Measurements from ENCODE around the gene NABP1.
"Not testable (repeated sequence)": the region's sequence is repeated elsewhere in the genome, so short reads cannot be mapped to it uniquely, and the experiment has no call there.

NABP1 gene

DNA sequence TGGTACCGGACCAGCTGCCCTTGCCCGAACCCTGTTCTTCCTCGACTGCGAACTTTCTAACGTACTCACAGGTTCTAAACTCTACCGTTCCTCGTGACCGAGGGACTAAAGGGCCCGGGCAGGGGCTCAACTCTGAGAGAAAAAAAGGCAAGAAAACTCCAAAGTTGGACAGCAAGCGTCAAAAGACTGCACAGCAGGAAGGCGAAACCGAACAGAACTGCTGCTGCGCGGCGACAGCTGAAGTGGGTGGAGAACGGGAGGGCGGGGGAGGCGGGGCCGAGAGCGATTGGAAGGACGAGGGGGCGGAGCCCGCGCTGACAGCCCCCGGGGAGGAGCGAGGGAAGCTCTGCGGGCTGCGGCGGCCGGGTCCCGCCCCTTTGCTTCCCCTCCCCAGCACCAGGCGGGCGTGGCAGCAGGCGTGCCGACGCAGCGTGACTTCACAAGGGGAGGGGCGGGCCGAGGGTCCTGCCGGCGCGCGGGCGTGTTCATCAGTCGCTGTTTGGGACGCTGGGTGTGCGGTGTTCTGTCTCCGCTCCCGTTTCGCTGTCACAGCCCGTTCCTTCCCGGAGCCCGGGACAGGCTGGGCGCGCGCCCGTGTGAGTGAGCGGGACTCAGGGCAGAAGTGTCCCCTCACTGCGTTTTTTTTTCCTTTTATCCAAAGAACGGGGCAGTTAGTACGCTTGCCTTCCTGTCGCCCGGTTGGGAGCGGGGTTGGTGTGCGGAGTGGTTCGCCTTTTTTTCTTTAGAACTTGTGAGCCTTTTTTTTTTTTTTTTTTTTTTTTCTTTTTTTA lies at the start of gene NABP1:
Gene NABP1, plus strand, starts transcription at position 491 of the 791 bp plus-strand sequence. CDS start 479 bp downstream, outside the sequence.
- DNase-seq (ENCODE audit: low read depth in 2 of 2), result peak; percentile 97 to 99

GRCh38 chr2:191629001-191629453 lies 48.9 kb upstream of the NABP1 start:
- DNase-seq (ENCODE audit: low read depth in 2 of 2), result no peak

DNA sequence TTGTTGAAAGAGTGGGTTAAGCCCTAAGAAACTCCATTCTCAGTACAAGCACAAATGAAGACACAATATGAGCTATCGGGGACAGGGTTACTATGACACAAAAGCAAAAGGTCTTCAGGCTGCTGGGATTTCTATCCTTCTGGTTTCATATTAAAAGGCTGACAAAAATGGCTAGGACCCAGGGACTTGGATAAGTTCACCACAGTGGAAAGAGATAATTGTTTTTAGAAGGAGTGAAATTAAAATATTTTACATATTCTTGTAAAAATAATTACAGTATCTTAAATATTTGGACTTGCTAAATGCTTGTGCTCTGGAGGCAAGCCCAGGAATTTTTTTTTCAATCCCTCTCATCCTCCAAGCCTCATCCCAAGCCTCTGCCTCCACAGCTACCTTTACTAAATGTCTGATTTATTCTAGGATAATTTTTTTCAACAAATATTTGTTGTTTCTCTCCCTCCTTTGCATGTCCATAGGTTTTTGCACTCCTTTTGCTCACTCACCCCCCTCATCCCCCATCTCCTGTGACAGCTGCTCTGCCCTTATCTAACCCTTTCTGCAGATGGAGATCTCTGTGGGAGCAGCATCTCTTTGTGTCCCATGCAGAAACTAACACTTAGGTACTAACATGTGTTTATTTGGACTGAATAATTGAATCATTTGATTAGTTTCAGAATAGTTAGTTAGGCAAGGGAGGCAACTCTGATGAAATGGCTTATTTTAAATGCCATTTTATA lies 47.8 kb upstream of the NABP1 start:
- DNase-seq (ENCODE audit: low read depth in 2 of 2), result no peak

- no peak for DNase-seq (ENCODE audit: low read depth in 2 of 2)
Observed at GRCh38 chr2:191631754-191632153, 46.2 kb upstream of the NABP1 start.

- DNase-seq (ENCODE audit: low read depth in 2 of 2), result no peak
Observed at GRCh38 chr2:191632426-191632825, 45.5 kb upstream of the NABP1 start.

DNA sequence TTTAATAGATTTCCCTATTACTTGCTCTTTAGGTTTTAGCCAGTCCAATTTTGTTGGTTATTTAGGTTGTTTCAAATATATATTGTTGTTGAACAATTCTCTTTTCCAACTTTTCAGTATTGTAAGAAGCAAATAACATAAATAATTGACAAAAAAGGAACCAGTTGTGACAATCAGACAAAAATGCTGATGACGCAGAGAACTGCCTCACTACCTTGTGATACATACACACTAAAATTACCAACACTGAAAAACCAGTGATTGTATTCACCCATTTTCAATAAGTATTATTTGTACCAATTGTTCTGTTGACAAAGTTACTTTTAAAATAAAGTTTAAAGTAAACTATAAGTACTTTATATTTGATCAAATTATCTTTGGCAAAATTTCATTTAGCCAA lies 43.1 kb upstream of the NABP1 start:
- DNase-seq (ENCODE audit: low read depth in 2 of 2), result no peak

GRCh38 chr2:191635333-191636234 lies 42.4 kb upstream of the NABP1 start:
- no peak for DNase-seq (ENCODE audit: low read depth in 2 of 2)

DNA sequence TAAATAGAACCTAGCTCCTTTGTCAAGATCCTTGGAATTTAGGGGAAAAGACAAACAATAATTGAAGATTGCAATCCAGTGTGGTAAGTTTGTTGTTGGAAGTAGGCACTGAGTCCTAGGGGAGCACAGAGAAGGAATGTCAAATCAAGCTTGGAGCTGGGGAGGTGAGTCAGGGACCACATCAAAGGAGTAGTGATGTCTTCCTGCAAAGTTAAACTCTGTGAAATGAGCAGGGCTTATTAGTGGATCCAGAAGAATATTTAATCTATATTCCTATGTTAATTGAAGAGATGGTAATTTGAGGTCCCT lies 41.7 kb upstream of the NABP1 start:
- no peak for DNase-seq (ENCODE audit: low read depth in 2 of 2)

- no peak for DNase-seq (ENCODE audit: low read depth in 2 of 2)
Observed at GRCh38 chr2:191636586-191636985, 41.4 kb upstream of the NABP1 start.

GRCh38 chr2:191637182-191638078 lies 40.5 kb upstream of the NABP1 start:
- DNase-seq (ENCODE audit: low read depth in 2 of 2), result no peak

GRCh38 chr2:191638079-191638801 lies 39.7 kb upstream of the NABP1 start:
- no peak for DNase-seq (ENCODE audit: low read depth in 2 of 2)

DNA sequence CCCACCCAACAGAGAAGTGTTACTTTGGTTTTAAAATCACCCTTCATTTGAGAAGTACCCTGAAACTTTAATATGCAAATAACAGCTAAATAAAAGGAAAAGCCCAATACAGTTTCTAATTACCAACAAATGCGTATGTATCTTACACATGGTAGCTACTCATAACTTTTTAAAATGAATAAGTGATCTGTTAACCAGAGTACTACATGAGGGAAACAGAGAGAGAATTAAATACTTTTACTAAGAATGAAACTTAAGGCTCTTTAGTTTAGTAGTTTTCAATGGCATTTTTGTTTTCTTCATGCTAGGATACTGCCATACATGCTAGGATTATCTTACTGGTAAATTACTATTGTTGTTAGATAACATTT lies 39.1 kb upstream of the NABP1 start:
- DNase-seq (ENCODE audit: low read depth in 2 of 2), result no peak

DNA sequence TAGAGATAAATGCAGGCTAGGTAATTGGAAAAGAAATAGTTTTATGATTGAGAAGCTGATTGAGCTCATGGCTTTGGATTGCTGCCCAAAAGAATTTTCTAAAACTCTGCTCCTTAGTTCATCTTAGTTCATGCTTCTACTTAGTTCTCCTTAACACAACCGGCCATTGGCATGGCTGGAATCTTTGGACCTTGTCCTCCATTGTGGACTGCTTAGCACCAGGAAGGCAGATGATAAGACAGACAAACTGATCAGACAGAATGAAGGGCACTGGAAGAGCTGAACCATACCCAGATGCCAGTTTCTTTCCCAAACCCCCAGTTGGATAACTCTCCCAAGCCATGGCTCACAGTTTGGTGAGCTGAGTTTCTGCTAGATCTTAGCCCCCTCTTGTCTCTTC lies 36.3 kb upstream of the NABP1 start:
- no peak for DNase-seq (ENCODE audit: low read depth in 2 of 2)

DNA sequence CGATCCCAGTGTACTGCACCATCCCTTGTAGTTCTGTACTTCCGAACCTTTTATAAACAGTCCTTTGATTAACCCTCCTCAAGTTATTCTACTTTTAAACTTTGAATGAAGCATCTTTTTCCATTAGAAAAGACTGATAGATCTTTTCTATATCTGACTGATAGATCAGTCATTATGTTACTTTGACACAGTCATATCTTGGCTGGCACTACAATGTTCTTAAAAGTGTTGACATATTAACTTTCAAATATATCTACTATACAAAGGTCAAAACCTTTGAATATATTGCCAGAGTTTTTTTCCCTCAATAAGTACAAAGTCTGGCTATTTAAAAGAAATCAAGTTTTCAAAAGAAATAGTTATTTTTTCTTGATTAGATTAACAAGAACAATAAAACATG lies 35.4 kb upstream of the NABP1 start:
- DNase-seq (ENCODE audit: low read depth in 2 of 2), result no peak

GRCh38 chr2:191643429-191643828 lies 34.5 kb upstream of the NABP1 start:
- no peak for DNase-seq (ENCODE audit: low read depth in 2 of 2)

GRCh38 chr2:191644613-191645012 lies 33.3 kb upstream of the NABP1 start:
- DNase-seq (ENCODE audit: low read depth in 2 of 2), result not testable (repeated sequence)

GRCh38 chr2:191645032-191645431 lies 32.9 kb upstream of the NABP1 start:
- DNase-seq (ENCODE audit: low read depth in 2 of 2), result no peak

GRCh38 chr2:191645434-191646162 lies 32.3 kb upstream of the NABP1 start:
- no peak for DNase-seq (ENCODE audit: low read depth in 2 of 2)

- no peak for DNase-seq (ENCODE audit: low read depth in 2 of 2)
Observed at GRCh38 chr2:191646163-191646902, 31.6 kb upstream of the NABP1 start.

Data from stimulated activated CD8-positive, alpha-beta memory T cell treated with anti-CD3 and anti-CD28 coated beads, Interleukin-2, amount 100 ng/mL, for 1 hour (primary cell).